HG02870 (cell line): ENCODE results near the gene ZNF391.
"Not testable (repeated sequence)": the region's sequence is repeated elsewhere in the genome, so short reads cannot be mapped to it uniquely, and the experiment has no call there.

Experiments used
- ATAC-seq: cut with Tn5 transposase; IDR thresholded peaks from one replicate; pipeline ENCODE4 v1.9.1; 2021; ENCODE audit warnings: mild to moderate bottlenecking, moderate library complexity; ENCODE audit not compliant: unreplicated experiment

Gene ZNF391

GRCh38 chr6:27419363-27419762, 30.8 kb downstream of the ZNF391 start:
- ATAC-seq, result no peak

GRCh38 chr6:27422651-27423332, 34.2 kb downstream of the ZNF391 start:
- ATAC-seq, result no peak

- not testable (repeated sequence) for ATAC-seq
These were observed 36.3 kb downstream of the ZNF391 start for GRCh38 chr6:27424851-27425250.

GRCh38 chr6:27426045-27426620, 37.6 kb downstream of the ZNF391 start:
- ATAC-seq, result no peak

GRCh38 chr6:27428502-27428901, 39.9 kb downstream of the ZNF391 start:
- ATAC-seq, result no peak

- no peak for ATAC-seq
These were observed 40.4 kb downstream of the ZNF391 start for GRCh38 chr6:27428966-27429365.

GRCh38 chr6:27433714-27434113, 45.2 kb downstream of the ZNF391 start:
- no peak for ATAC-seq

GRCh38 chr6:27439371-27439770, 50.8 kb downstream of the ZNF391 start:
- ATAC-seq, result no peak

GRCh38 chr6:27441001-27441400, 52.4 kb downstream of the ZNF391 start:
- ATAC-seq, result no peak

GRCh38 chr6:27442932-27443331, 54.4 kb downstream of the ZNF391 start:
- ATAC-seq, result no peak

GRCh38 chr6:27448456-27448855, 59.9 kb downstream of the ZNF391 start:
- no peak for ATAC-seq

- no peak for ATAC-seq
These were observed 63.3 kb downstream of the ZNF391 start for GRCh38 chr6:27451660-27452390.

- no peak for ATAC-seq
These were observed 63.9 kb downstream of the ZNF391 start for GRCh38 chr6:27452496-27452897.
